ENCODE results near the gene XRCC5.
"Not testable (repeated sequence)": the region's sequence is repeated elsewhere in the genome, so short reads cannot be mapped to it uniquely, and the experiment has no call there.

The XRCC5 gene

DNA sequence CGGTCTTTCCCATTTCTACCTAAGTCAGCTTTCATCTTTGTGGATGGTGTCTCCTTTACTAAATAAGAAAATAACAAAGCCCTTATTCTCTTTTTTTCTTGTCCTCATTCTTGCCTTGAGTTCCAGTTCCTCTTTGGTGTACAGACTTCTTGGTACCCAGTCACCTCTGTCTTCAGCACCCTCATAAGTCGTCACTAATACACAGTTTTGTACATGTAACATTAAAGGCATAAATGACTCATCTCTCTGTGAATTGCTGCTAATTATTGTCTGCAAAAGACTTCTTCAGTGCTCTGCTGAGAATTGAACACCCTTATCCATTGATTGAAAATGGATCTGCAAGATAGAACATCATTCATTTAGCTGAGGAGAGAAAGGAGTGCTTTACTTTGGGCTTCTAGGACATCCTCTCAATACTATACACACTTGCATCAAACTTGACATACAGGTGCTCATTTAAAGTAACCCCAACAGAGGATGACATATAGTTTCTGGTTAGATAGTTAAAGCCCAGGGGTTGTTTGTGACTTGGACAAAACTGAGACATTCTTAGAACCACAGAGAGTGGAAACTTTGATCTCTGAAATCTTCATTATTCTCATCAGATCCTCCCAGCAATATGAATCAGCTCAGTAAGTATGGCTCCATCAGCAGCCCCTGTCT lies 97.0 kb downstream of the XRCC5 start:
- DNase-seq: no peak

DNA sequence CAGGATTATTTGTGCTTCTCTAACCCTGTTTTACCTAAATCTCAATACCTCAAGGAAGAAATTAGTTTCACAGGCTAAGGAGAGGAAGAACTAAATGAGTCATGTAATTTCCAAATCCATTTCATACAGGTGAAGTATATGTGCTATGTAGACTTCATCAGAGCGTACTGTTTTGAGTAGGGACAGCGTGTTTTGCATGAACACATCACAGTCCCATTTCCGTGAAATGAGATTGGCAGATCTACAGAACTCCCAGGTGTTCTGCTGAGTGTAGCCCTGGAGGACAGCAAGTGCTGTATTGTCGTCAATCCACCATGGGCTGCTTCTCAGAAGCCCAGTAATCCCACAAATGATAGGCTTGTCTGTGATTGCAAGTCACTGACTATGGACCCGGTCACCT lies 97.7 kb downstream of the XRCC5 start:
- DNase-seq: no peak

DNA sequence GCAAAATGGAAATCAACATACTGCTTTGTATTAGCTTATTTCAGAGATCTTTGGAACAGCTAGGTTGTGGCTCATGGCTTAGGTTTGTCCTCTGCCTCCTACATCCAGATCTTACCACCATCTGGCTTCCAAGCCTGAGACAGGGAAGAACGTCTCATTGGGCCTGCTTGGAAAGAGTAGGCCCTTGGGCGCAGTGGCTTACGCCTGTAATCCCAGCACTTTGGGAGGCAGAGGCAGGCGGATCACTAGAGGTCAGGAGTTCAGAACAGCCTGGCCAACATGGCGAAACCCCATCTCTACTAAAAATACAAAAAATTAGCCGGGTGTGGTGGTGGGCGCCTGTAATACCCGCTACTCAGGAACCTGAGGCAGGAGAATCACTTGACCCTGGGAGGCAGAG lies 99.5 kb downstream of the XRCC5 start:
- DNase-seq: not testable (repeated sequence)

DNA sequence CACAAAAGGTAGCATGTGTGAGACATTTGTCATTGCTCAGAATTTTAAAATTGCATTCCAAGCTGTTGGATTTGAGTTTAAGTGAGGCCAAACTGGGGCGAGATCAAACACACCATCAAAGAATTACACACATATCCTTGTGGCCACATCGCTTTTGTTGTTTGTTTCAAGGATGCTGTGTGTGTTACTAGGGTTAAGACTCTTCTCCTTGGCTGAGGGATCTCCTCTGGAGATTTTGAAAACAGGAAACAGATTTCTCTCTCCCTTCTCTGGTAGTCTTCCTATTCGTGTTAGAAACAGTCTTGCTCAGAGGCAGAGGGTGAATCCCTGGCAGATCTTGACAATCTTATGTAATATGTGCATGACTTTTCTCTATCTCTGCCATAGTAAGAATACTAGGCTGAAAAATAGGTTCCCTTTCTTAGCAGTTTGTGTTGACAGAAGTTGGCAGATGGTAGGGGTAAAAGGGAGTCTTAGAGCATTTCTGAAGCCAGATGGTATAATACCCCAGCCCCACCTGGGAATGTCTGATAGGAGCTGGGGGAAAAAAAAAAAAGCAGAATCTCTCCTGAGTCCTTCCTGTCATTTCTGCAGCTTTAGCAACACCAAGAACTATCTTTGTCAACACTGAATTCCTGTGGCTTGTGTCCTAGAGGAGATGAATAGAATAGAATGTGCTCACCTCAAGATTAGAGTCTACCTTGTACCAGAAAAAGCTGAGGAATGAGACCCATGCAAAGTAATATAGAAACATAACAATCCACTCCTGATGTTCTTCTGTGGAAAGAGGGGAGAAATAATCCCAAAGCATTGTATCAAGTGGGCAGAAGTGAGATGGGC lies 101.8 kb downstream of the XRCC5 start:
- DNase-seq: no peak

DNA sequence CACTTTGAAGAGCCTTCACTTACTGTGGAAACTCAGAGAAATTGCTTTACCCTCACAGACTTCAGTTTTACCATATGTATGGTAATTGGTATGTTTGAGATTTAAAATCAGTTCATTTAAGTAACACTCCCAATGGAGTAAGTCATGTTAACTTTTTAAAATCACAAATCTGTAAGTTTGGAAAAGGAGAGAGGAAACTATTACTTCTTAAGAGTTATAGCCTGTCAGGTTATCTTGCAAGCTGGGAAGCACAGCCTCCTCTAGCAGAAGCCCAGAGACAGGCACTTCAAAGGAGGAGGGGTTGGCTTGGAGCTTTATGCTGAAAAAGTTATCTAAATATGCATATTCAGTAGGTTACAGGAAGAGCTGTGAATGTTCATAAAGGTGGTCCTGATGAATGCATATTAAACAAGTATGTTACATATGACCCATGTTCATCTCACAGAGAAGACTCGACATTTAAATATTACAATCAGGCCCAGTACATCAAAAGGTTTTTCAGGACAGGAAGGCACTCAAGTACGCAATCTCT lies 102.5 kb downstream of the XRCC5 start:
- no peak for DNase-seq

DNA sequence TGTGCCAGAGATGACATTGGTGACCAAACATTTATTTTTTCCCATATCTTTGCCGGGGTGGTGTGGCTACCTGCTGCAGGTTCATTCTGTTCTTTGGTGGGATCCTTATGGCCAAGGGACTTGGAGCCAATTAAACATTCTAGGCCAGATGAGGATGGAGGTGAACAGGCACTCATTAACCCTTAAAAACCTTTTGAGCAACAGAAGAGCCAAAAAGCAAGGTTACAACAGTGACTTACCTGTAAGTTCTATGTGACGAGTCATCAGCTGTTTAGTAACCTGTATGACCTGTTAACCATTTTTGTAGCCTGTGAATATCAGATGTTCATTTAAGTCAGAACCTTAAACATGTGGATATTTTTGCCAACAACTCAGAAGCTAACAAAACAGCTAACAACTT lies 105.6 kb downstream of the XRCC5 start:
- DNase-seq: no peak

DNA sequence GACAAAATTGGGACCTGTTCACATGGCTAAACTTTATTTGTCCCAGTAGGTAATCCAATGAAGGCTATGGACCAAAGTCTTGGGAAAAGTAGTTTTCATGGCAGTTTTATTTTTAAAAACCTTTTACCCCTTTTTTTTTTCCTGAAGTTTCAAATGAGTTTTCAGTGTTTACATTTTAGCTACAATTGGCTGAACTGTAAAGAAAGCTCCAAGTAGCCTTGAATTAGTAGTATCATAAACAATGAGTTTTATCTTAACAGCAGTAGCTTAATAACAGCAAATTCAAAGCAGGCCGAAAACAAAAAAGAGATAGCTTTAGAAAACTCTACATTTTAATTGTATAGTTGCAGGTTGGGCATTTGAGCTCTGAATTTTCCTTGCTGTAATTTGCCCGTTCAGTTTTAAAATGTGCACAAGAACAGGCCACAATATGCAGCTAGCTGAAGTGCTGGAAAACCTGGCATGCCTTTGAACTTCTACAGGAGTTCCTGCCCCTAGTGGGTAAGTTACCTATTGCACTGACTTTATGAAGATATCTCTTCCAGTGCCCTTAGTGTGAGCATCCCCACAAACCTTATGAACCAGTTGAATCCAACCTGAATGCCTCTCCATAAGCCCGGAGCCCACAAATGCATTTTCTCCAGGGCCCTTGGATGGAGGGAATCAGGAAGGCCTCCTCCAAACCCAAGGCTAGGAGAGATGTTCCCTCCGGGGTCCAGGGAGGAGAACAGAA lies 106.7 kb downstream of the XRCC5 start:
- no peak for DNase-seq

DNA sequence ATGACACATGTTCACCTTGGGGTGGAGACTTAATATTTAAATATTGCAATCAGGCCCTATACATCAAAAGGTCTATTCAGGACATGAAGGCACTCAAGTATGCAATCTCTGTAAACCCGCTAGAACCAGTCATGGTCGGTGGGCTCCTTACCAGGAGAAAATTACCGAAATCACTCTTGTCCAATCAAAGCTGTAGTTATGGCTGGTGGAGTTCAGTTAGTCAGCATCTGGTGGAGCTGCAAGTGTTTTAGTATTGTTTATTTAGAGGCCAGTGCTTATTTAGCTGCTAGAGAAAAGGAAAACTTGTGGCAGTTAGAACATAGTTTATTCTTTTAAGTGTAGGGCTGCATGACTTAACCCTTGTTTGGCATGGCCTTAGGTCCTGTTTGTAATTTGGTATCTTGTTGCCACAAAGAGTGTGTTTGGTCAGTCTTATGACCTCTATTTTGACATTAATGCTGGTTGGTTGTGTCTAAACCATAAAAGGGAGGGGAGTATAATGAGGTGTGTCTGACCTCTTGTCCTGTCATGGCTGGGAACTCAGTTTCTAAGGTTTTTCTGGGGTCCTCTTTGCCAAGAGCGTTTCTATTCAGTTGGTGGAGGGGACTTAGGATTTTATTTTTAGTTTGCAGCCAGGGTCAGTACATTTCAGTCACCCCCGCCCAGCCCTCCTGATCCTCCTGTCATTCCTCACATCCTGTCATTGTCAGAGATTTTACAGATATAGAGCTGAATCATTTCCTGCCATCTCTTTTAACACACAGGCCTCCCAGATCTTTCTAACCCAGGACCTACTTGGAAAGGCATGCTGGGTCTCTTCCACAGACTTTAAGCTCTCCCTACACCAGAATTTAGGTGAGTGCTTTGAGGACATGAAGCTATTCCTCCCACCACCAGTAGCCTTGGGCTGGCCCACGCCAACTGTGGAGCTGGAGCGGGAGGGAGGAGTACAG lies 108.1 kb downstream of the XRCC5 start:
- DNase-seq: no peak

DNA sequence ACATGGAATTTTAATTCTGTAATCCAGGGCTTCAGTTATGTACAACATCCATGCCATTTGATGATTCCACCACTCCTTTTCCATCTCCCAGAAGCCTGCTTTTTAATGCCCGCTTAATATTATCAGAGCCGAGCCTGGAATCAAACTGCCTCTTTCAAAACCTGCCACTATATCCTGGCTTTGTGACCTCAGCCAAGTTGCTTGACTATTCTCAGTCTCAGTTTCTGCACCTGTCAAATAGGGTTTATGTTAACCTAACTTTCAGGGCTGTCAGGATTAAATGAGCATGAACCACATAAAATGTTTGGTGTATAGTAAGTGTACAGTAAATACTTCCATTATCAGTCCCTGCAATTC lies 108.7 kb downstream of the XRCC5 start:
- DNase-seq: no peak

DNA sequence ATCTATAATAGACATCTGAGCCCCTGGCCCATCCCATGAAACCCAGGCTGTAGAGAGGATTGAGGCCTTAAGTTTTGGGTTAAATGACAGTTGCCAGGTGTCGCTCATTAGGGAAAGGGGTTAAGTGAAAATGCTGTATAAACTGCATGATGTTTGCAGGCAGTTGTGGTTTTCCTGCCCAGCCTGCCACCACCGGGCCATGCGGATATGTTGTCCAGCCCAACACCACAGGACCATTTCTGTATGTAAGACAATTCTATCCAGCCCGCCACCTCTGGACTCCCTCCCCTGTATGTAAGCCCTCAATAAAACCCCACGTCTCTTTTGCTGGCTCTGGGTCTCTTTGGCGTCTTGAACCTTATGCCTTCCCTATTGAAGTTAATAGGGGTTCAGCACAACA lies 110.7 kb downstream of the XRCC5 start:
- no peak for DNase-seq

DNA sequence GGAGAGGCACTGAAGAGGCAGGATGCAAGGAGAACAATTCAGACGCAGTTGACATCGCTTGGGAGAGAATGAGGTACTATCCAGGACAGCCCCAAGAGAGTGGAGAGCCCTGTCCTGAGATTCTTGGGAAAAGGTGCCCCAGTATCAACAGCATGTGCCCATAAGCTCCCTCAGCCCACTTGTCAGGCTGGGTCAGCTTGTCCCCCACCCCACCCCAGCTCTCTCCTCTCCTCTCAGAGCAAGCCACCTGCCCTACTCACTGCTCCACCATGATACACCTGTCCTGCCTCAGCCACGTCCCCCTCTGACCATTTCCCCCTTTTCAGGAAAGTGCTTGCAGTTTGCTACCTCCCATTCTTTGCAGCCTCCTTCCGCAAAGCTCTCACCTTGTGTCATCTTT lies 111.8 kb downstream of the XRCC5 start:
- no peak for DNase-seq

DNA sequence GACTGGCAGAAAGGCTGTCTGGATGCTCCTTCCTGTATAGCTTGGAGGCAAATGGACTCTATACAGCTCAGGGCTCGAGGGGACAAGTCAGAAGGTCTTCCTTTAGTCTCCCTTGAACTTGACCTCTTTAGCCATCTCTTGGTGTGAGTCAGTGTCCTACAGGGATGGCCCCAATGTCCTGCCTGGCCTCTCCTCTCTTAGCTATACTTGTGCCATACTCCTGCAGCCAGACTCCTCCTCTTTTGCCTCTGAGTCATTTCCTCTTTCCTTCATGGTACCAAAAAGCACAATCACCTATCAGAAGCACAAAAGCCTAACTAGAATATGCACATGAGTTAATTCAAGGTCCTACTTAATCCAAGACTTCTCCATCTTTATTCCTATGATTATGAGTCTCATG lies 112.7 kb downstream of the XRCC5 start:
- no peak for DNase-seq

DNA sequence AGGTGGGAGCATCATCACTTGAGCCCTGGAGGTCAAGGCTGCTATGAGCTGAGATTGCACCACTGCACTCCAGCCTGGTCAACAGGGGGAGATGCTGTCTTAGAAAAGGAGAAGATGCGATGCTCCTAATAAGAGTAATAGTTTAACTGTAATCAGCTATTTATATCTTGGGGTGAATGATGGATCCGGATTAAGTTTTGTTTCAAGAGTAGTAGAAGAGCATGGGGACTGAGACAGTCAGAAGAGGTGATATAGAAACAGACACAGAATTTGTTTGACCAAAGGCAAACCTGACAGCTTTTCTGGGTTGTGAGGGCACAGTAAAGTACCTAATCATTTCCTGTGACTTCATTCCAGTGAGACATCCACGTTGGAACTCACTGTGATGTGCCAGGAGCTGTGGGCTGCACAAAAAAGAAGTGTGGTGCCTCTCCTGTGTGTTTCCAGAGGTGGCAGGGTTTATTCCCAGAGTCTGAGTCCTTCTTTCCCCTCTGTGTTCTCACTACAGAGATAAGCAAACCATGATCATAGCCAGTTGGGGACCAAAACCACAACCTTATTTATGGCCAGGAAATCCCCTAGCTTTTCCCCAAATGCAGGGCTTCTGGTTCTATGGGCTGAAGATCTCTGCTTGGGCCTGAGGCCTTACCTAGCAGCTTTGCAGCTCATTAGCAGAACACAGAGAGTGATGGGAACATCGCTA lies 113.7 kb downstream of the XRCC5 start:
- DNase-seq: no peak

DNA sequence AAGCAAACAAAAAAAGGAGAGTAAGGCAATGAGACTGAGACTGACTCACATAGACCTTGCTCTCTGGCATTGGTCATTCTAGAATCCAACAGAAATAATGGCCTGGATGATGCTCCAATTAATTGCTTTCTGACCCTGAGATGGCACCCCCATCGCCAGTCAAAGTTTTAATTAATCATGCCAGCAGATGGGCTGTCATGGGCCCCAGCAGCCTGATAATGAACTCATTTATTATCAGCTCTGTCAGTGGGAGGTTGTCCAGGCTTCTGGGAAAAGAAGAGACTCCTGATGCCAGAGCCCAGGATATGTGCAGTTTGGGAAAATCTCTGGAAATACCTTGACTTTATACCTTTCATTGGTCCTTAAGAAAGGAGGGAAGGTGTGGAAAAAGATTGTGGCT lies 115.2 kb downstream of the XRCC5 start:
- no peak for DNase-seq

DNA sequence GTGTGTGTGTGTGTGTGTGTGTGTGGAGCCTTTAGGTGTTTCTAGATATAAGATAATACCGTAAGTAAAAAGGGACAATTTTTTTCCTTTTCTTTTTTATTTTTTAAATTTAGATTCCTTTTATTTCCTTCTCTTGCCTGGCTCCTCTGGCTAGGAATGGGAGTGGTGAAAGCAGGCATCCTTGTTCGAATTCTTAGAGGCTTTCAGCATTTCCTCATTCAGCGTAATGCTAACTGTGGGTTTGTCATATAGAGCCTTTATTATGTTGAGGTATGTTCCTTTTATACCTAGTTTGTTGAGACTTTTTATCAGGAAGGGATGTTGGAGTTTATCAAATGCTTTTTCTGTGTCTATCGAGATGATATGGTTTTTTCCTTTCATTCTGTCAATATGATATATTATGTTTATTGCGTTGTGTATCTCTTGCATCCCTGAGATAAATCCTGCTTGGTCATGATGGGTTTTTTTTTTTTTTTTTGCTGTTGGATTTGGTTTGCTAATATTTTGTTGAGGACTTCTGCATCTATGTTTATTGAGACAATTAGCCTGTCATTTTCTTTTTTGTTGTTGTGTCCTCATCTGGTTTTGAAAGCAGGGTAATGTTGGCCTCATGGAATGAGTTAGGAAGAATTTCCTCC lies 120.2 kb downstream of the XRCC5 start:
- DNase-seq: no peak

DNA sequence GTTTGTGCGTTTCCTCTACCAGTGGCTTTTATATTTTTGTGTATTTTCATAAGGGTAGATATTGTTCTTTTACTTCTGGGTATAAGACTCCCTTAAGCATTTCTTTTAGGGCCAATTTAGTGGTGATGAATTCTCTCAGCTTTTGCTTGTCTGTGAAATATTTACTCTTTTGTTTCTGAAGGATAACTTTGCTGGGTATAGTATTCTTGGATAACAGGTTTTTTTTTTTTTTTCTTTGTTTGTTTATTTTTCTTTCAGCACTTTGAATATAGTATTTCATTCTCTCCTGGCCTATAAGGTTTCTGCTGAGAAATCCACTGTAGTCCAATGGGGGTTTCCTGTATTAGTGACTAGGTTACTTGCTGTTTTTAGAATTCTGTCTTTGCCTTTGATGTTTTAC lies 122.7 kb downstream of the XRCC5 start:
- DNase-seq: no peak

DNA sequence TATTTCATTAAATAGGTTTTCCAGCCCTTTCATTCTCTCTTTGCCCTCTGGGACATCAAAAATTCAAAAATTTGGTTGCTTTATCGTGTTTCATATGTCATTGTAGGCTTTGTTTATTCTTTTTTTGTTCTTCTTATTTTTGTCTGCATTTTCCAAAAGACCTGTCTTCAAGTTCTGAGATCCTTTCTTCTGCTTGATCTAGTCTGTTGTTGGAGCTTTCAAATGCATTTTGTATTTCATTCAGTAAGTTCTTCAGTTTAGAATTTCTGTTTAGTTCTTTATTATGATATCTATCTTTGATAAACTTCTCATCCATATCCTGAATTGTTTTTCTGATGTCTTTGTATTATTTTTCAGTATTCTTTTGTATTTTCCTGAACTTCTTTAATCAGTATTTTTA lies 123.6 kb downstream of the XRCC5 start:
- no peak for DNase-seq

DNA sequence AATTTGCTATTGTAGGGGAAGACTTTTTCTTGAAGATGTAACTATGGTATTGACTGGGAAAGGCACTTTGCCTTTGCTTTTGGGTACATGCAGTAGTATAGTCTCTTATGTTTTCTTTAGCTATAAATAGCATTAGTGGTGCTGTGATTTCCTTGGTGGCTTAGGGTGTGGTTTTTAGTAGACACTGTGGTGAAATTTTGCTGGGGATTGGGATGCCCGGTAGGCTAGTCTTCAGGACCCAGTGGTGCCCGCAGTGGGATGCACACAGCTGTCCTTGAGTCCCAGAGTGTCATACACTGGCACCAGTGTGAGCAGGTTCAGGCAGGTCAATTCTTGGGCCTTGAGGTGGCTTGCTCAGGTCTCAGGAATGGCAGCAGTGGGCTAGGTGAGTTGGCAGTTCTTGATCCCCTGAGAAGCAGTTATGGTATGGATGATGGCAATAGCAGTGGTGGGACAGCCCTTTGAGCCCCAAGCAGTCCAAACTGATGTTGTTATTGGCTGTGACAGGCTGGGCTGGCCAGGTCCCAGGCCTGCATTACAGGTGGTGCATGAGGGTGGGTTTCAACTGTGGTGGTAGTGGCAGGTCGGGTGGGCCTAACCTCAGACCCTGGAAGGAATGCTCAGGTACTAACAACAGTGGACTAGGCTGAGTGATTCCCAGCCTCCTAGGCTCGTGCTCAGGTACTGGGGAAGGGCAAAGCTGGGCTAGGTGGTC lies 124.3 kb downstream of the XRCC5 start:
- no peak for DNase-seq

DNA sequence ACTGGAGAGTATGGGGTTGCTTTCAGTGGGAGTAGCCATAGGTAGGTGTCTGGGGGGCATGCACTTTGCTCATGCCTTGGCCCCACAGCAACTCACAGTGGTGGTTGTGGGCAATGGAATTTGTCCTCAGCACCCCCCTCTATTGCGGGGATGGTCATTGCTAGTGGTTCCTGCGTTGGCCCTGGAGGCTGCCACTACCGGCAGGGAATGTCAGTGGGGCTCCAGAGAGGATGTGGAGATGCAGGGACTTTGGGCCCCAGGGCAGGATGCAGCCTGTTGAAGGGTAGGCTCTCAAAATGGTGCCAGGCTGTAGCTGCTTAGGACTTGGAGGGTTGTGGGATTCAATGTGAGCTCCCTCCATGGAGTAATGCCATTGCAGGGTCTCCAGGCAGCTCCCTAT lies 125.0 kb downstream of the XRCC5 start:
- no peak for DNase-seq

DNA sequence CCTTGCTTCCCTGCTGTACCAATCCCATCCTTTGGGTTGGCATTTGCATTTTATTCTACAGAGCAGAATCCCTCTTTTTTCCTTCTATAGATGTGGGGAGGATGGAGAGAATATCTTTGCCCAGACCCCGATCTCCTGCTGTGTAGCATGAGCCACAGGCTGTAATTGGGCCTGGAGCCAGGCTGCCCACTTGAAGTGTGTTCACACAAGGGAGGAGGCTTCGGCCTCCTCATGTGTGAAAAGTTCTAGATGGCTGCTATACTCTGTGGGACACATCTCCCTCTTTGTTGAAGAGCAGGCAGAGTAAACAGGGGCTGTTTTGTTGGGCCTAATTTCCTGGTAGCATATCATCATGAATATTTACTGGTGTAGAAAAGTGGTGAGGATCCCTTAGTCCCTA lies 126.3 kb downstream of the XRCC5 start:
- no peak for DNase-seq

DNA sequence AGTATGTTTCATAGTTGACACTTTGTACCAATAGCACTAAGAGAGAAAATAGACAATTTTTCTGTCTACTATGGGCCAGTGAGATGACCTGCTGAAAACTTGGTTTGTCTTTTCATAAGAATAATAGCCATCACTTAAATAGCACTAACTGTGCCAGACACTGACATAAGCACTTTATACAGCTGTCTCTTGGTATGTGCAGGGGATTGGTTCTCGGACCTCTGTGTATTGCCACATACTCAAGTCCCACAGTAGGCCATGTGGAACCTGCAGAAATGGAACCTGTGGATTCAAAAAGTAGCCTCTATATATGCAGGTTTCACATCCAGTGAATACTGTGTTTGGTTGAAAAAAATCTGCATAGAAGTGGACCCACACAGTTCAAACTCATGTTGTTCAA lies 126.7 kb downstream of the XRCC5 start:
- DNase-seq: no peak
